ENCODE results near the gene ANO1.

ANO1 gene

GRCh38 chr11:70233962-70234361 lies 155.8 kb downstream of the ANO1 start:
- Histone ChIP-seq H3K27ac (no peak overlapping the region), H3K4me3 (no peak overlapping the region), H3K9ac (ENCODE audit: insufficient read length) (no peak overlapping the region), H3K36me3 (ENCODE audit: insufficient read depth, low read length) (no peaks in the 10 kb centered on the region), H3K9me3 (ENCODE audit: low read depth, low read length) (no peaks in the 10 kb centered on the region)
- no peak for DNase-seq (ENCODE audit: low read depth, low spot score)
- TF ChIP-seq FOXP2 (optimal IDR thresholded peaks at IDR 0.05; ENCODE audit: control extremely low read depth, extremely low read length, insufficient read depth) (no peak), POLR2AphosphoS5 (IDR thresholded peaks at IDR 0.05; ENCODE audit: borderline replicate concordance, low read depth, low read length) (no peak), EZH2 (IDR thresholded peaks at IDR 0.05) (no peak)

Measured in SK-N-MC (cell line).